ENCODE results near the gene EIF2D. TPM values are rescaled to one million over a fixed set of nuclear protein-coding genes. Genes with fewer than 3 reads are reported as not detected.

The EIF2D gene
- total and polyA plus RNA-seq, 9 of the 15 experiments (the other 6 are each of a cell fraction or from before 2014, with no cell fraction given), result 81.1 to 138 (median 93.9) TPM

GRCh38 chr1:206634365-206635079 is 22.3 kb upstream of the EIF2D start (continued):
- no peak for TF ChIP-seq ZNF785 (CRISPR knock-in tag; IDR thresholded peaks at IDR 0.05)
- no peak for TF ChIP-seq CBX8 (IDR thresholded peaks at IDR 0.05; ENCODE audit: borderline replicate concordance, extremely low read depth, low read depth, low read length, poor library complexity, severe bottlenecking)
- no peak for TF ChIP-seq TBP (optimal IDR thresholded peaks at IDR 0.05; ENCODE audit: low read depth, low read length)
- TF ChIP-seq ADNP (tag; IDR thresholded peaks at IDR 0.05), result no peak
- no peak for TF ChIP-seq POLR2AphosphoS5 (IDR thresholded peaks at IDR 0.05; ENCODE audit: control insufficient read depth, insufficient read depth, low read depth, low read length)
- TF ChIP-seq ZNF311 (CRISPR knock-in tag; IDR thresholded peaks at IDR 0.05), result no peak
- TF ChIP-seq MAFK (IDR thresholded peaks at IDR 0.05; ENCODE audit: low read length), result no peak
- no peak; the same call in 1 of the 2 replicates for TF ChIP-seq RNF2 (IDR thresholded peaks at IDR 0.05)
- TF ChIP-seq, protein P1, sequence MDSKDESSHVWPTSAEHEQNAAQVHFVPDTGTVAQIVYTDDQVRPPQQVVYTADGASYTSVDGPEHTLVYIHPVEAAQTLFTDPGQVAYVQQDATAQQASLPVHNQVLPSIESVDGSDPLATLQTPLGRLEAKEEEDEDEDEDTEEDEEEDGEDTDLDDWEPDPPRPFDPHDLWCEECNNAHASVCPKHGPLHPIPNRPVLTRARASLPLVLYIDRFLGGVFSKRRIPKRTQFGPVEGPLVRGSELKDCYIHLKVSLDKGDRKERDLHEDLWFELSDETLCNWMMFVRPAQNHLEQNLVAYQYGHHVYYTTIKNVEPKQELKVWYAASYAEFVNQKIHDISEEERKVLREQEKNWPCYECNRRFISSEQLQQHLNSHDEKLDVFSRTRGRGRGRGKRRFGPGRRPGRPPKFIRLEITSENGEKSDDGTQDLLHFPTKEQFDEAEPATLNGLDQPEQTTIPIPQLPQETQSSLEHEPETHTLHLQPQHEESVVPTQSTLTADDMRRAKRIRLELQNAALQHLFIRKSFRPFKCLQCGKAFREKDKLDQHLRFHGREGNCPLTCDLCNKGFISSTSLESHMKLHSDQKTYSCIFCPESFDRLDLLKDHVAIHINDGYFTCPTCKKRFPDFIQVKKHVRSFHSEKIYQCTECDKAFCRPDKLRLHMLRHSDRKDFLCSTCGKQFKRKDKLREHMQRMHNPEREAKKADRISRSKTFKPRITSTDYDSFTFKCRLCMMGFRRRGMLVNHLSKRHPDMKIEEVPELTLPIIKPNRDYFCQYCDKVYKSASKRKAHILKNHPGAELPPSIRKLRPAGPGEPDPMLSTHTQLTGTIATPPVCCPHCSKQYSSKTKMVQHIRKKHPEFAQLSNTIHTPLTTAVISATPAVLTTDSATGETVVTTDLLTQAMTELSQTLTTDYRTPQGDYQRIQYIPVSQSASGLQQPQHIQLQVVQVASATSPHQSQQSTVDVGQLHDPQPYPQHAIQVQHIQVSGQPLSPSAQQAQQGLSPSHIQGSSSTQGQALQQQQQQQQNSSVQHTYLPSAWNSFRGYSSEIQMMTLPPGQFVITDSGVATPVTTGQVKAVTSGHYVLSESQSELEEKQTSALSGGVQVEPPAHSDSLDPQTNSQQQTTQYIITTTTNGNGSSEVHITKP (IDR thresholded peaks at IDR 0.05; ENCODE audit: partially characterized antibody), result peak; percentile 52
- peak; percentile 61 for TF ChIP-seq CXXC5 (CRISPR knock-in tag; IDR thresholded peaks at IDR 0.05)
- TF ChIP-seq MAFF (IDR thresholded peaks at IDR 0.05; ENCODE audit: low read length), result no peak
- TF ChIP-seq ZNF511 (CRISPR knock-in tag; IDR thresholded peaks at IDR 0.05), result no peak
- no peak for TF ChIP-seq RFX5 (IDR thresholded peaks at IDR 0.05; ENCODE audit: low read depth, low read length)
- no peak for TF ChIP-seq VEZF1 (CRISPR knock-in tag; IDR thresholded peaks at IDR 0.05)
- no peak; the same call in 1 of the 2 replicates for TF ChIP-seq MECOM (CRISPR knock-in tag; IDR thresholded peaks at IDR 0.05)
- TF ChIP-seq FOXK2 (conservative IDR thresholded peaks at IDR 0.05 in 1 of 2, IDR thresholded peaks at IDR 0.05 in 1 of 2; ENCODE audit: low read depth in 2 of 2), result no peak; a peak in 1 of 4 replicates
- TF ChIP-seq EP300 (IDR thresholded peaks at IDR 0.05; ENCODE audit: low read length), result no peak
- no peak for TF ChIP-seq NELFE (IDR thresholded peaks at IDR 0.05; ENCODE audit: insufficient read depth, insufficient read length)
- no peak for TF ChIP-seq MIER1 (IDR thresholded peaks at IDR 0.05; ENCODE audit: low read depth)
- TF ChIP-seq ELF1 (tag; IDR thresholded peaks at IDR 0.05), result peak; percentile 5; the same call in 1 of the 2 replicates
- TF ChIP-seq, protein P2, sequence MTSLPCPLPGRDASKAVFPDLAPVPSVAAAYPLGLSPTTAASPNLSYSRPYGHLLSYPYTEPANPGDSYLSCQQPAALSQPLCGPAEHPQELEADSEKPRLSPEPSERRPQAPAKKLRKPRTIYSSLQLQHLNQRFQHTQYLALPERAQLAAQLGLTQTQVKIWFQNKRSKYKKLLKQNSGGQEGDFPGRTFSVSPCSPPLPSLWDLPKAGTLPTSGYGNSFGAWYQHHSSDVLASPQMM (CRISPR knock-in tag; IDR thresholded peaks at IDR 0.05), result no peak
- no peak for TF ChIP-seq CBX2 (IDR thresholded peaks at IDR 0.05; ENCODE audit: insufficient read depth, low read length, poor library complexity, severe bottlenecking)
- TF ChIP-seq CBX3 (IDR thresholded peaks at IDR 0.05; ENCODE audit: borderline replicate concordance in 1 of 2, low read length in 2 of 2), result no peak
